Naive thymus-derived CD4-positive, alpha-beta T cell (primary cell): ENCODE data around the gene SCN8A. TPM values are rescaled to one million over a fixed set of nuclear protein-coding genes. Genes with fewer than 3 reads are reported as not detected.

Experiments used
- ATAC-seq: fragments of 150-1000 bp; cut with Tn5 transposase; 2 replicates; pipeline ENCODE4 v1.10.0; 2021; ENCODE audit warnings: mild to moderate bottlenecking, moderate library complexity
- CTCF ChIA-PET: fragments of 350-600 bp; sonication (Branson Sonifier 250); formaldehyde crosslinking; loops from one replicate; lab custom pipeline; 2021; ENCODE audit warnings: antibody characterized with exemption; lab: Charles Lee
- POLR2A ChIA-PET: fragments of 350-600 bp; sonication (Branson Sonifier 250); formaldehyde crosslinking; loops from one replicate; lab custom pipeline; 2021; ENCODE audit warnings: antibody characterized with exemption, inconsistent platforms; lab: Charles Lee
- DNase-seq, 9 donors: peaks; one replicate each; pipeline versions ENCODE4 v3.0.0 to v3.0.0-alpha.2; 2020 to 2022; ENCODE audit warnings: mixed read lengths in 1 of 9
- H3K27ac ChIP-seq: one replicate; pipeline ENCODE4 v1.7.0; 2013; ENCODE audit warnings: mild to moderate bottlenecking, low read depth, low read length, moderate library complexity
- H3K27me3 ChIP-seq, 2 donors: one replicate each; pipeline ENCODE4 v1.7.0; 2013; ENCODE audit warnings: low read length in 2 of 2, mild to moderate bottlenecking in 2 of 2, moderate library complexity in 2 of 2; ENCODE audit not compliant: control insufficient read depth in 2 of 2, insufficient read depth in 2 of 2
- H3K36me3 ChIP-seq, 3 experiments: 1 replicate in 2 of 3; 2 replicates in 1 of 3; pipeline ENCODE4 v1.7.0; 2013; ENCODE audit warnings: low read length in 3 of 3, mild to moderate bottlenecking in 3 of 3, moderate library complexity in 1 of 3; ENCODE audit not compliant: insufficient read depth in 3 of 3, control insufficient read depth in 2 of 3
- H3K4me1 ChIP-seq, 2 donors: one replicate each; pipeline ENCODE4 v1.7.0; 2013; ENCODE audit warnings: low read length in 2 of 2, mild to moderate bottlenecking in 2 of 2, moderate library complexity in 1 of 2; ENCODE audit not compliant: control insufficient read depth in 2 of 2, insufficient read depth in 2 of 2
- H3K4me3 ChIP-seq: 2 replicates; pipeline ENCODE4 v1.7.0; 2013; ENCODE audit warnings: mild to moderate bottlenecking, low read length
- H3K9me3 ChIP-seq, 3 experiments: 1 replicate in 2 of 3; 2 replicates in 1 of 3; pipeline ENCODE4 v1.7.0; 2013; ENCODE audit warnings: low read length in 3 of 3; ENCODE audit not compliant: control insufficient read depth in 2 of 3
- H3K27ac Mint-ChIP-seq, 9 donors: one replicate each; pipeline ENCODE4 v1.8.0; 2020 to 2022; ENCODE audit warnings: mixed read lengths in 9 of 9, mild to moderate bottlenecking in 8 of 9, moderate library complexity in 5 of 9, inconsistent platforms in 2 of 9
- H3K27me3 Mint-ChIP-seq, 5 donors: one replicate each; pipeline ENCODE4 v1.8.0; 2021 to 2022; ENCODE audit warnings: mixed read lengths in 5 of 5, mild to moderate bottlenecking in 1 of 5
- H3K36me3 Mint-ChIP-seq, 5 donors: one replicate each; pipeline ENCODE4 v1.8.0; 2020 to 2022; ENCODE audit warnings: mixed read lengths in 5 of 5, mild to moderate bottlenecking in 3 of 5, inconsistent platforms in 1 of 5
- H3K4me1 Mint-ChIP-seq, 7 donors: one replicate each; pipeline ENCODE4 v1.8.0; 2020 to 2022; ENCODE audit warnings: mixed read lengths in 7 of 7, mild to moderate bottlenecking in 3 of 7, inconsistent platforms in 1 of 7
- H3K4me3 Mint-ChIP-seq, 10 donors: one replicate each; pipeline ENCODE4 v1.8.0; 2020 to 2022; ENCODE audit warnings: mild to moderate bottlenecking in 10 of 10, mixed read lengths in 10 of 10, moderate library complexity in 6 of 10, inconsistent platforms in 2 of 10
- H3K9me3 Mint-ChIP-seq, 11 donors: one replicate each; pipeline ENCODE4 v1.8.0; 2020 to 2022; ENCODE audit warnings: mixed read lengths in 11 of 11, mild to moderate bottlenecking in 4 of 11, inconsistent platforms in 1 of 11, moderate library complexity in 1 of 11
- intact Hi-C, 2 donors: fragments of 100-400 bp; cut with micrococcal nuclease; formaldehyde crosslinking; loops; one replicate each; pipeline ENCODE4 v1.15.1; 2023
- polyA plus RNA-seq, 2 donors: library from polyadenylated mRNA; unstranded; fragments of 300-500 nt; fragmentation: Illumina TruSeq; gene quantifications; one replicate each; pipeline ENCODE4 v1.2.3, GENCODE V29; 2021
- total RNA-seq, 6 experiments: library from RNA in 5 of 6; stranded (reverse) in 5 of 6; gene quantifications; 1 replicate in 5 of 6; 2 replicates in 1 of 6; pipeline ENCODE4 v1.2.3 and lab custom pipeline; 2021 to 2026

Gene SCN8A
- total and polyA plus RNA-seq, 7 experiments from 2014 or later, result 0.01 to 1.1 (median 0.33) TPM

- Mint-ChIP-seq H3K4me3 (no peak overlapping the region), H3K9me3 (no peaks in the 10 kb centered on the region), H3K4me1 (no peaks in the 10 kb centered on the region), H3K27me3 (peaks cover 6 to 51% (median 28%) of the 10 kb centered on the region in 5 donors), H3K27ac (no peak overlapping the region), H3K36me3 (no peaks in the 10 kb centered on the region)
- no peaks in the 10 kb centered on the region for H3K36me3 ChIP-seq
- DNase-seq, result no peak
- no peaks in the 10 kb centered on the region for H3K27me3 ChIP-seq
- ChIA-PET CTCF (no interaction called here), POLR2A (no interaction called here)
- no peaks in the 10 kb centered on the region for H3K4me1 ChIP-seq
- no peak for ATAC-seq
- no peak overlapping the region for H3K4me3 ChIP-seq
- intact Hi-C loops, result no loop called here
- no peak overlapping the region for H3K27ac ChIP-seq
- H3K9me3 ChIP-seq, result no peaks in the 10 kb centered on the region
These were observed 39.3 kb downstream of the SCN8A start for GRCh38 chr12:51630256-51630880.

- intact Hi-C loops, result no loop called here
- peaks cover 7 to 48% (median 22%) of the 10 kb centered on the region in 5 donors for H3K27me3 Mint-ChIP-seq
- H3K36me3 ChIP-seq, result no peaks in the 10 kb centered on the region
- H3K36me3 Mint-ChIP-seq, result no peaks in the 10 kb centered on the region
- no peaks in the 10 kb centered on the region for H3K9me3 ChIP-seq
- no peaks in the 10 kb centered on the region for H3K27me3 ChIP-seq
- DNase-seq, result no peak
- no peak overlapping the region for H3K4me3 ChIP-seq
- H3K4me1 ChIP-seq, result no peaks in the 10 kb centered on the region
- no peak overlapping the region for H3K27ac ChIP-seq
- POLR2A ChIA-PET, result no interaction called here
- ATAC-seq, result no peak
- no peaks in the 10 kb centered on the region for H3K4me1 Mint-ChIP-seq
- H3K9me3 Mint-ChIP-seq, result no peaks in the 10 kb centered on the region
- H3K27ac Mint-ChIP-seq, result no peak overlapping the region
- no peak overlapping the region for H3K4me3 Mint-ChIP-seq
- CTCF ChIA-PET, result no interaction called here
These were observed 40.0 kb downstream of the SCN8A start for GRCh38 chr12:51630986-51631385.

GRCh38 chr12:51631591-51631990 lies 40.6 kb downstream of the SCN8A start:
- no peak overlapping the region for H3K27ac Mint-ChIP-seq
- no peaks in the 10 kb centered on the region for H3K27me3 ChIP-seq
- POLR2A ChIA-PET, result no interaction called here
- intact Hi-C loops, result no loop called here
- no peaks in the 10 kb centered on the region for H3K36me3 ChIP-seq
- ATAC-seq (no peak), DNase-seq (no peak)
- H3K27ac ChIP-seq, result no peak overlapping the region
- H3K9me3 Mint-ChIP-seq, result no peaks in the 10 kb centered on the region
- no peaks in the 10 kb centered on the region for H3K9me3 ChIP-seq
- H3K4me3 ChIP-seq, result no peak overlapping the region
- peaks cover 10 to 49% (median 20%) of the 10 kb centered on the region in 5 donors for H3K27me3 Mint-ChIP-seq
- no peaks in the 10 kb centered on the region for H3K4me1 Mint-ChIP-seq
- CTCF ChIA-PET, result no interaction called here
- H3K4me1 ChIP-seq, result no peaks in the 10 kb centered on the region
- H3K4me3 Mint-ChIP-seq, result no peak overlapping the region
- no peaks in the 10 kb centered on the region for H3K36me3 Mint-ChIP-seq

- H3K4me3 ChIP-seq, result no peak overlapping the region
- H3K9me3 ChIP-seq, result no peaks in the 10 kb centered on the region
- no peak overlapping the region for H3K27ac ChIP-seq
- DNase-seq (no peak), ATAC-seq (no peak)
- Mint-ChIP-seq H3K27ac (no peak overlapping the region), H3K4me3 (no peak overlapping the region), H3K27me3 (peaks cover 10 to 49% (median 20%) of the 10 kb centered on the region in 5 donors), H3K36me3 (peaks cover 0 to 4% (median 0%) of the 10 kb centered on the region in 5 donors), H3K9me3 (peaks cover 0 to 7% (median 3%) of the 10 kb centered on the region in 11 donors), H3K4me1 (no peaks in the 10 kb centered on the region)
- no peaks in the 10 kb centered on the region for H3K36me3 ChIP-seq
- H3K4me1 ChIP-seq, result no peaks in the 10 kb centered on the region
- H3K27me3 ChIP-seq, result no peaks in the 10 kb centered on the region
- ChIA-PET CTCF (no interaction called here), POLR2A (no interaction called here)
- intact Hi-C loops, result no loop called here
These were observed 41.6 kb downstream of the SCN8A start for GRCh38 chr12:51632623-51633022.

DNA sequence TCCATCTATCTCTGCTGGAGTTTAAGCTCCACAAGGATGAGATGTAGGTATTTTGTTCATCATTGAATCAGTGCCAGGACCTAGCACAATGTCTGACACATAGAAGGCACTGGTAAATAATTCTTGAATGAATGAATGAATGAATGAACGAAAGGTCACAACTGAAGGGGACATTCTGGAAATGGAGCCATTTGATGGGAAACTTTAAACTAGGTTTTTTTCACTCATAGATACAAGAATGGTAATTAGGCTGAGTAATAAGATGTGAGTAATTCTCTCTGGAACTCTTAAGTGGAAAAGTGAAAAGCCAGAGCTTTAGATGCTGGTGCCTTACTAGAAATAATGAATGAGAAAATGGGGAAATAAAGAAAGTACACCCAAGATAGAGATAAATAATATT lies 44.3 kb downstream of the SCN8A start:
- H3K36me3 Mint-ChIP-seq, result peaks cover 0 to 11% (median 0%) of the 10 kb centered on the region in 5 donors
- intact Hi-C loops, result no loop called here
- H3K36me3 ChIP-seq, result no peaks in the 10 kb centered on the region
- peaks cover 0 to 1% (median 0%) of the 10 kb centered on the region in 7 donors for H3K4me1 Mint-ChIP-seq
- CTCF ChIA-PET, result no interaction called here
- no peaks in the 10 kb centered on the region for H3K4me1 ChIP-seq
- H3K27me3 ChIP-seq, result no peaks in the 10 kb centered on the region
- DNase-seq, result no peak
- no peaks in the 10 kb centered on the region for H3K9me3 ChIP-seq
- H3K4me3 ChIP-seq, result no peak overlapping the region
- H3K4me3 Mint-ChIP-seq, result no peak overlapping the region
- H3K27ac Mint-ChIP-seq, result no peak overlapping the region
- peaks cover 7 to 32% (median 9%) of the 10 kb centered on the region in 5 donors for H3K27me3 Mint-ChIP-seq
- H3K27ac ChIP-seq, result no peak overlapping the region
- POLR2A ChIA-PET, result no interaction called here
- ATAC-seq, result no peak
- H3K9me3 Mint-ChIP-seq, result peaks cover 0 to 12% (median 7%) of the 10 kb centered on the region in 11 donors

DNA sequence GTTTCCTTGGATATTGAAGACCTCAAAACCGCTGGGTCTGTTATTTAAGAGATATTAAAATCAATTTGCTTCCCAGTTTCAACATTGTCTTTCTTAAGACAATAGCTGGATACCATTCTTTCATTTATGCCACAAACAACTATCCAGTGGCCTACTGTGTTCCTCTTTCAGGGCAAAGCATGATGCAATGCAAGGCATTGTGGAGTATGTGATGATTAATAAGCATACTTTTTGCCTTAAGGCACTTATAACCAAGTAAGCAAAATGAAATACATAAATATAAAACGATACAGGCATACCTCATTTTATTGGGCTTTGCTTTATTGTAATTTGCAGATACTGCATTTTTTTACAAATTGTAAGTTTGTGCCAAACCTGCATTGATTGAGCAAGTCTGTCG lies 45.5 kb downstream of the SCN8A start:
- no peak for ATAC-seq
- no peak for DNase-seq
- POLR2A ChIA-PET, result no interaction called here

DNA sequence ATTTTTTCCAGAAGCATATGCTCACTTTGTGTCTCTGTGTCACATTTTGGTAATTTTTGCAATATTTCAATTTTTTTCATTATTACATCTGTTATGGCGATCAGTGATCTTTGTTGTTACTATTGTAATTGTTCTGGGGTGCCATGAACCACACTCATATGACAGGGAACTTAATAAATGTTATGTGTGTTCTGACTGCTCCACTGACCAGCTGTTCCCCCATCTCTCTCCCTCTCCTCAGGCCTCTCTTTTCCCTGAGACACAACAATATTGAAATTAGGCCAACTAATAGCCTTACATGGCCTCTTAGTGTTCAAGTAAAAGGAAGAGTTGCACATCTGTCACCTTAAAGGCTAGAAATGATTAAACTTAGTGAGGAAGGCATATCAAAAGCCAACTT lies 46.0 kb downstream of the SCN8A start:
- no peak overlapping the region for H3K27ac Mint-ChIP-seq

More for the DNA sequence above, 45.5 kb downstream of the SCN8A start:
- Mint-ChIP-seq H3K4me1 (peaks cover 0 to 1% (median 0%) of the 10 kb centered on the region in 7 donors), H3K27ac (no peak overlapping the region), H3K4me3 (no peak overlapping the region), H3K27me3 (peaks cover 4 to 29% (median 8%) of the 10 kb centered on the region in 5 donors), H3K36me3 (peaks cover 0 to 11% (median 0%) of the 10 kb centered on the region in 5 donors), H3K9me3 (peaks cover 0 to 12% (median 7%) of the 10 kb centered on the region in 11 donors)
- H3K9me3 ChIP-seq, result no peaks in the 10 kb centered on the region
- H3K4me1 ChIP-seq, result no peaks in the 10 kb centered on the region
- no peak overlapping the region for H3K27ac ChIP-seq
- intact Hi-C loops, result no loop called here
- CTCF ChIA-PET, result no interaction called here
- H3K27me3 ChIP-seq, result no peaks in the 10 kb centered on the region
- no peaks in the 10 kb centered on the region for H3K36me3 ChIP-seq
- H3K4me3 ChIP-seq, result no peak overlapping the region

More for the DNA sequence above, 46.0 kb downstream of the SCN8A start:
- intact Hi-C loops, result no loop called here
- CTCF ChIA-PET, result no interaction called here
- Histone ChIP-seq H3K4me1 (no peaks in the 10 kb centered on the region), H3K9me3 (no peaks in the 10 kb centered on the region), H3K4me3 (no peak overlapping the region), H3K36me3 (no peaks in the 10 kb centered on the region), H3K27ac (no peak overlapping the region), H3K27me3 (no peaks in the 10 kb centered on the region)
- POLR2A ChIA-PET, result no interaction called here
- Mint-ChIP-seq H3K4me1 (peaks cover 0 to 1% (median 0%) of the 10 kb centered on the region in 7 donors), H3K9me3 (peaks cover 0 to 12% (median 7%) of the 10 kb centered on the region in 11 donors), H3K4me3 (no peak overlapping the region), H3K27me3 (peaks cover 4 to 28% (median 9%) of the 10 kb centered on the region in 5 donors), H3K36me3 (peaks cover 0 to 11% (median 0%) of the 10 kb centered on the region in 5 donors)
- ATAC-seq, result no peak
- DNase-seq, result no peak
